A673 (cell line): Measurements from ENCODE around the gene GGCT. TPM values are rescaled to one million over a fixed set of nuclear protein-coding genes. Genes with fewer than 3 reads are reported as not detected.

Source experiments
- BruUV-seq: library from RNA; stranded (reverse); fragments of 400-500 nt; replicated peaks from 2 replicates; lab custom pipeline; 2021; lab: Mats Ljungman, UMichigan
- CTCF ChIA-PET: fragments of 300-600 bp; sonication (Branson Sonifier 250); formaldehyde crosslinking; loops from one replicate; lab custom pipeline; 2022; ENCODE audit warnings: antibody characterized with exemption; lab: Charles Lee
- POLR2A ChIA-PET: fragments of 300-600 bp; sonication (Branson Sonifier 250); formaldehyde crosslinking; loops from one replicate; lab custom pipeline; 2022; ENCODE audit warnings: antibody characterized with exemption; ENCODE audit not compliant: low non-redundant PET; lab: Charles Lee
- DNase-seq: peaks from one replicate; pipeline ENCODE4 v3.0.0-alpha.2; 2015; ENCODE audit warnings: low spot score
- H3K27ac ChIP-seq: fragments of 200-600 bp; sonication (generic); 2 replicates; pipeline ENCODE4 v1.5.1; 2016; ENCODE audit warnings: mixed run types, low read depth, mild to moderate bottlenecking, mixed read lengths, antibody characterized with exemption, low read length; ENCODE audit not compliant: poor library complexity, severe bottlenecking
- H3K27me3 ChIP-seq: fragments of 200-600 bp; sonication (generic); replicated peaks from 2 replicates; pipeline ENCODE4 v1.6.1; 2017; ENCODE audit warnings: mixed run types, low read depth, mild to moderate bottlenecking, mixed read lengths, antibody characterized with exemption, low read length; ENCODE audit not compliant: insufficient read depth, poor library complexity
- H3K36me3 ChIP-seq: fragments of 200-600 bp; sonication (generic); 2 replicates; pipeline ENCODE4 v1.6.1; 2016; ENCODE audit warnings: mixed run types, mild to moderate bottlenecking, mixed read lengths, antibody characterized with exemption, low read length; ENCODE audit not compliant: insufficient read depth, poor library complexity, severe bottlenecking
- H3K4me1 ChIP-seq: fragments of 200-600 bp; sonication (generic); 2 replicates; pipeline ENCODE4 v1.6.1; 2017; ENCODE audit warnings: mixed run types, mild to moderate bottlenecking, mixed read lengths, antibody characterized with exemption, low read length; ENCODE audit not compliant: insufficient read depth, poor library complexity, severe bottlenecking
- H3K4me3 ChIP-seq: fragments of 200-600 bp; sonication (generic); 2 replicates; pipeline ENCODE4 v1.5.1; 2016; ENCODE audit warnings: low read depth, mixed run types, mild to moderate bottlenecking, mixed read lengths, low read length; ENCODE audit not compliant: poor library complexity, severe bottlenecking
- H3K9me3 ChIP-seq: fragments of 200-600 bp; sonication (generic); 2 replicates; pipeline ENCODE4 v1.6.1; 2016; ENCODE audit warnings: mixed run types, low read depth, mild to moderate bottlenecking, mixed read lengths, antibody characterized with exemption, low read length; ENCODE audit not compliant: poor library complexity, severe bottlenecking
- CTCF ChIP-seq: fragments of 300-800, 200-600 bp; sonication (generic); conservative IDR thresholded peaks from 2 replicates; pipeline ENCODE4 v1.5.1; 2017; ENCODE audit warnings: low read depth, mild to moderate bottlenecking, antibody characterized with exemption, low read length, moderate library complexity, mixed read lengths
- EZH2 ChIP-seq: fragments of 200-600 bp; sonication (generic); IDR thresholded peaks from 2 replicates; pipeline ENCODE4 v1.6.1; 2017; ENCODE audit warnings: borderline replicate concordance, low read depth, mild to moderate bottlenecking, mixed read lengths, antibody characterized with exemption, low read length; ENCODE audit not compliant: poor library complexity, severe bottlenecking
- intact Hi-C: fragments of 100-400 bp; cut with micrococcal nuclease; formaldehyde crosslinking; loops from one replicate; pipeline ENCODE4 v1.10.0; 2022; ENCODE audit not compliant: unreplicated experiment
- total RNA-seq: library from RNA; stranded (reverse); gene quantifications from 2 replicates; pipeline ENCODE4 v1.2.3, GENCODE V29; 2021

Gene GGCT
- total RNA-seq, 1 experiment from 2014 or later: 66.0 TPM

GRCh38 chr7:30473903-30474302, 30.7 kb downstream of the GGCT start:
- H3K4me3 ChIP-seq: no peak overlapping the region
- no peak overlapping the region for H3K27ac ChIP-seq
- no peak for DNase-seq
- H3K36me3 ChIP-seq: no peaks in the 10 kb centered on the region
- CTCF ChIA-PET: no interaction called here
- H3K27me3 ChIP-seq: no peaks in the 10 kb centered on the region
- BruUV-seq: no TSS peak
- POLR2A ChIA-PET: no interaction called here
- no peaks in the 10 kb centered on the region for H3K9me3 ChIP-seq
- TF ChIP-seq CTCF (no peak), EZH2 (no peak)
- intact Hi-C loops: no loop called here
- H3K4me1 ChIP-seq: no peaks in the 10 kb centered on the region

- no peak for DNase-seq
- H3K9me3 ChIP-seq: no peaks in the 10 kb centered on the region
- TF ChIP-seq CTCF: no peak
- no peak for TF ChIP-seq EZH2
- H3K27ac ChIP-seq: no peak overlapping the region
- no TSS peak for BruUV-seq
- no peaks in the 10 kb centered on the region for H3K27me3 ChIP-seq
- intact Hi-C loops: no loop called here
- H3K36me3 ChIP-seq: no peaks in the 10 kb centered on the region
- CTCF ChIA-PET: no interaction called here
- no peaks in the 10 kb centered on the region for H3K4me1 ChIP-seq
- no peak overlapping the region for H3K4me3 ChIP-seq
- POLR2A ChIA-PET: no interaction called here
These were observed 31.5 kb downstream of the GGCT start for GRCh38 chr7:30472784-30473775.

- no peaks in the 10 kb centered on the region for H3K36me3 ChIP-seq
- no peak overlapping the region for H3K4me3 ChIP-seq
- POLR2A ChIA-PET: no interaction called here
- TF ChIP-seq EZH2: no peak
- TF ChIP-seq CTCF: no peak
- no peaks in the 10 kb centered on the region for H3K4me1 ChIP-seq
- H3K9me3 ChIP-seq: no peaks in the 10 kb centered on the region
- CTCF ChIA-PET: no interaction called here
- no TSS peak for BruUV-seq
- intact Hi-C loops: no loop called here
- DNase-seq: no peak
- no peak overlapping the region for H3K27ac ChIP-seq
- no peaks in the 10 kb centered on the region for H3K27me3 ChIP-seq
These were observed 32.4 kb downstream of the GGCT start for GRCh38 chr7:30472081-30472783.
